Inflammatory macrophage (primary cell): ENCODE results near the gene RCOR2.

Source experiments
- DNase-seq, 2 donors: peaks; one replicate each; pipeline ENCODE4 v3.0.0-alpha.2; 2020 to 2022

The RCOR2 gene

GRCh38 chr11:63922673-63923192 lies 5.8 kb upstream of the RCOR2 start:
- peak in 1 of 2 donors; percentile 15 for DNase-seq

GRCh38 chr11:63920939-63921417 lies 4.0 kb upstream of the RCOR2 start:
- no peak for DNase-seq

- DNase-seq, result no peak
Measured at GRCh38 chr11:63920126-63920938, 3.4 kb upstream of the RCOR2 start.

- DNase-seq, result no peak
Measured at GRCh38 chr11:63919267-63920125, 2.5 kb upstream of the RCOR2 start.

- DNase-seq, result no peak
Measured at GRCh38 chr11:63918507-63919191, 1.7 kb upstream of the RCOR2 start.

GRCh38 chr11:63917692-63918506 lies 935 bp upstream of the RCOR2 start:
- no peak for DNase-seq

- no peak for DNase-seq
Measured at GRCh38 chr11:63915961-63916836, 765 bp downstream of the RCOR2 start.

- DNase-seq, result no peak
Measured at GRCh38 chr11:63914896-63915691, 1.9 kb downstream of the RCOR2 start.

GRCh38 chr11:63913866-63914830 lies 2.8 kb downstream of the RCOR2 start:
- DNase-seq, result no peak

GRCh38 chr11:63912678-63913077 lies 4.3 kb downstream of the RCOR2 start:
- DNase-seq, result no peak

GRCh38 chr11:63911876-63912275 lies 5.1 kb downstream of the RCOR2 start:
- no peak for DNase-seq

GRCh38 chr11:63911440-63911839 lies 5.5 kb downstream of the RCOR2 start:
- no peak for DNase-seq

- DNase-seq, result no peak
Measured at GRCh38 chr11:63910675-63911074, 6.3 kb downstream of the RCOR2 start.

- DNase-seq, result no peak
Measured at GRCh38 chr11:63909591-63910506, 7.1 kb downstream of the RCOR2 start.

GRCh38 chr11:63908631-63909401 lies 8.1 kb downstream of the RCOR2 start:
- DNase-seq, result no peak

- no peak for DNase-seq
Measured at GRCh38 chr11:63907808-63908530, 9.0 kb downstream of the RCOR2 start.
